ENCODE data around the gene GYPE.
"Not testable (repeated sequence)": the region's sequence is repeated elsewhere in the genome, so short reads cannot be mapped to it uniquely, and the experiment has no call there.

GYPE gene

DNA sequence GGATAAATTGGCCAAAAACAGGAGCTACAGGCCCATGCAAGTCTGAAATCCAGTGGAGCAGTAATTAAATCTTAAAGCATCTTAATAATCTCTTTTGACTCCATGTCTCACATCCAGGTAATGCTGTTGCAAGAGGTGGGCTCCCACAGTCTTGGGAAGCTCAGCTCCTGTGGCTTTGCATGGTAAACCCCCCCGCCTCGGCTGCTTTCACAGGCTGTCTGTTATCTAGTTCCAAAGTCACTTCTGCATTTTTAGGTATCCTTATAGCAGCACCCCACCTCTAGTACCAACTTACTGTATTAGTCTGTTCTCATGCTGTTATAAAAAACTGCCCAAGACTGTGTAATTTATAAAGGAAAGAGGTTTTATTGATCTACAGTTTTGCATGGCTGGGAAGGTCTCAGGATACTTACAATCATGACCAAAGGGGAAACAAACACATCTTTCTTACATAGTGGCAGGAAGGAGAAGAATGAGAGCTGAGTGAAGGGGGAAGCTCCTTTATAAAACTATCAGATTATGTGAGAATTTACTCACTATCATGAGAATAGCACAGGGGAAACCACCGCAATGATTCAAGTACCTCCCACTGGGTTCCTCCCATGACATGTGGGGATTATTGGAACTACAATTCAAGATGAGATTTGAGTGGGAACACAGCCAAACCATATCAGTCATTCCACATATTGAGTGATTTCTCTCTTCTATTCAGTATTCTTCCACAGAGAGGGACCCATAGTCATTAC, 34.7 kb downstream of the GYPE start:
- not testable (repeated sequence) for H3K9ac ChIP-seq (ENCODE audit: low read depth in 1 of 2, low read length in 2 of 2); H3K9me3 ChIP-seq (ENCODE audit: control insufficient read depth in 2 of 2, low read length in 2 of 2); H3K27me3 ChIP-seq (ENCODE audit: control insufficient read depth in 2 of 2, insufficient read depth in 2 of 2, low read length in 2 of 2); H3K4me1 ChIP-seq (ENCODE audit: control insufficient read depth in 2 of 2, insufficient read depth in 2 of 2, low read length in 2 of 2); H3K36me3 ChIP-seq (ENCODE audit: control insufficient read depth in 2 of 2, insufficient read depth in 2 of 2, low read length in 2 of 2); H3K27ac ChIP-seq (ENCODE audit: low read depth in 2 of 2, low read length in 2 of 2); H3K4me3 ChIP-seq (ENCODE audit: low read length in 2 of 2)

DNA sequence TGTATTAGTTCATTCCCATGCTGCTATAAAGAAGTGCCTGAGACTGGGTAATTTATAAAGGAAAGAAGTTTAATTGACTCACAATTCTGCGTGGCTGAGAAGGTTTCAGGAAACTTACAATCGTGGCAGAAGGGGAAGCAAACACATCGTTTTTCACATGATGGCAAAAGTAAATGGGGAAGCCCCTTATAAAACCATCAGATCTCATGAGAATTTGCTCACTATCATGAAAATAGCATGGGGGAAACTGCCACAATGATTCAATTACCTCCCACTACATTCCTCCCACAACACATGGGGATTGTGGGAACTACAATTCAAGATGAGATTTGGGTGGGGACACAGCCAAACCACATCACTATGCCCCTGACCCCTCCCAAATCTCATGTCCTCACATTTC, 35.4 kb downstream of the GYPE start:
- H3K4me1 ChIP-seq (ENCODE audit: control insufficient read depth in 2 of 2, insufficient read depth in 2 of 2, low read length in 2 of 2); H3K4me3 ChIP-seq (ENCODE audit: low read length in 2 of 2); H3K9me3 ChIP-seq (ENCODE audit: control insufficient read depth in 2 of 2, low read length in 2 of 2); H3K36me3 ChIP-seq (ENCODE audit: control insufficient read depth in 2 of 2, insufficient read depth in 2 of 2, low read length in 2 of 2); H3K27ac ChIP-seq (ENCODE audit: low read depth in 2 of 2, low read length in 2 of 2); H3K27me3 ChIP-seq (ENCODE audit: control insufficient read depth in 2 of 2, insufficient read depth in 2 of 2, low read length in 2 of 2); H3K9ac ChIP-seq (ENCODE audit: low read depth in 1 of 2, low read length in 2 of 2): not testable (repeated sequence)

- H3K27me3 ChIP-seq (ENCODE audit: control insufficient read depth in 2 of 2, insufficient read depth in 2 of 2, low read length in 2 of 2); H3K27ac ChIP-seq (ENCODE audit: low read depth in 2 of 2, low read length in 2 of 2); H3K9me3 ChIP-seq (ENCODE audit: control insufficient read depth in 2 of 2, low read length in 2 of 2); H3K36me3 ChIP-seq (ENCODE audit: control insufficient read depth in 2 of 2, insufficient read depth in 2 of 2, low read length in 2 of 2); H3K4me1 ChIP-seq (ENCODE audit: control insufficient read depth in 2 of 2, insufficient read depth in 2 of 2, low read length in 2 of 2); H3K4me3 ChIP-seq (ENCODE audit: low read length in 2 of 2); H3K9ac ChIP-seq (ENCODE audit: low read depth in 1 of 2, low read length in 2 of 2): not testable (repeated sequence)
Observed at GRCh38 chr4:143862716-143863115, 42.6 kb downstream of the GYPE start.

GRCh38 chr4:143858456-143858855, 46.9 kb downstream of the GYPE start:
- Histone ChIP-seq H3K9ac (ENCODE audit: low read depth in 1 of 2, low read length in 2 of 2) (no peak overlapping the region), H3K36me3 (ENCODE audit: control insufficient read depth in 2 of 2, insufficient read depth in 2 of 2, low read length in 2 of 2) (no peaks in the 10 kb centered on the region), H3K9me3 (ENCODE audit: control insufficient read depth in 2 of 2, low read length in 2 of 2) (no peaks in the 10 kb centered on the region), H3K27me3 (ENCODE audit: control insufficient read depth in 2 of 2, insufficient read depth in 2 of 2, low read length in 2 of 2) (no peaks in the 10 kb centered on the region), H3K4me3 (ENCODE audit: low read length in 2 of 2) (no peak overlapping the region), H3K27ac (ENCODE audit: low read depth in 2 of 2, low read length in 2 of 2) (no peak overlapping the region), H3K4me1 (ENCODE audit: control insufficient read depth in 2 of 2, insufficient read depth in 2 of 2, low read length in 2 of 2) (no peaks in the 10 kb centered on the region)

DNA sequence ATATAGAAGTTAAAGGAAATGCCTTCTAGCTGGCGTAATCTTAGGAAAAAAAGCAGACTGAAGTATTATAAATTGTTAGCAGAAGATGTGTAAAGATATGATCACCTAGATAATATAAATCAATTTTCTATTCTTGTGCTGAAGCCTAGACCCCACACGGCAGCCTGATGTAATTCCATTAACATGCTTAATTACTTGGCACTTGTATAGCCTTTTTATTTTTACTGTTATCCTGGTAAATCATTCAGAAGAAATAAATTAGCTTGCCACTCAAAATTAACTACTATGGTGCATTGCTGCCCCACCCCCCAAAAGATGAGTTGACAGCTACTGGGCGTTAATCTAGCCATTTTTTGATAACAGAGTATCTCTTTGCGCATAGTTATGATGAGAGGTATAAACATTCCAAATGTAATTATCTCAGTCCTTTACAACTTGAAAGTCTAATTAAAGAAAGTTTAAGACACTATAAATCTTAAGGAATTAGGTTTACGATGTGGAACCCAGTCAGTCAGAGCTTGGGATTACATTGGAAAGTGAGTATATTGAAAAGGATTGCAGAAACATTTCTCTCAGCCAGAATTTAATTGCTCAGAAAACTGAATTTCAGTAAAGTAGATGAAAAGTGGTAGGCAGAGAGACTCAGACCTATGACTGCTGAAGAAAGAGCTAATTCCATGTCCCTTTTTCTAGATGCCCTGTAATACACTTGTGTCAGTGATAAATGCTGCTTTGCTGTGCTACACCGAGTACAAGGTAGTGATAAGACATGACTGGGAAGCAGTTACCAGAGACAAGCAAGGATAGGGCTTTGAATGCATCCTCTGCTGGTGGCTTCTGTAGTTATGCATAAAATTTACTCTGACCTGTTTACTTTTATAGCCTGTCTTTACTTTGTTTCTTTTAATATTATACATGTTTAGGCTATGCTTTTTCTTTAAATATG, 47.7 kb downstream of the GYPE start:
- not testable (repeated sequence) for H3K4me3 ChIP-seq (ENCODE audit: low read length in 2 of 2); H3K27me3 ChIP-seq (ENCODE audit: control insufficient read depth in 2 of 2, insufficient read depth in 2 of 2, low read length in 2 of 2); H3K9ac ChIP-seq (ENCODE audit: low read depth in 1 of 2, low read length in 2 of 2); H3K9me3 ChIP-seq (ENCODE audit: control insufficient read depth in 2 of 2, low read length in 2 of 2); H3K4me1 ChIP-seq (ENCODE audit: control insufficient read depth in 2 of 2, insufficient read depth in 2 of 2, low read length in 2 of 2); H3K36me3 ChIP-seq (ENCODE audit: control insufficient read depth in 2 of 2, insufficient read depth in 2 of 2, low read length in 2 of 2); H3K27ac ChIP-seq (ENCODE audit: low read depth in 2 of 2, low read length in 2 of 2)

GRCh38 chr4:143856017-143856557, 49.3 kb downstream of the GYPE start:
- not testable (repeated sequence) for H3K27me3 ChIP-seq (ENCODE audit: control insufficient read depth in 2 of 2, insufficient read depth in 2 of 2, low read length in 2 of 2); H3K27ac ChIP-seq (ENCODE audit: low read depth in 2 of 2, low read length in 2 of 2); H3K9me3 ChIP-seq (ENCODE audit: control insufficient read depth in 2 of 2, low read length in 2 of 2); H3K36me3 ChIP-seq (ENCODE audit: control insufficient read depth in 2 of 2, insufficient read depth in 2 of 2, low read length in 2 of 2); H3K4me1 ChIP-seq (ENCODE audit: control insufficient read depth in 2 of 2, insufficient read depth in 2 of 2, low read length in 2 of 2); H3K9ac ChIP-seq (ENCODE audit: low read depth in 1 of 2, low read length in 2 of 2); H3K4me3 ChIP-seq (ENCODE audit: low read length in 2 of 2)

GRCh38 chr4:143854645-143855044, 50.7 kb downstream of the GYPE start:
- H3K27ac ChIP-seq (ENCODE audit: low read depth in 2 of 2, low read length in 2 of 2); H3K9ac ChIP-seq (ENCODE audit: low read depth in 1 of 2, low read length in 2 of 2); H3K4me1 ChIP-seq (ENCODE audit: control insufficient read depth in 2 of 2, insufficient read depth in 2 of 2, low read length in 2 of 2); H3K36me3 ChIP-seq (ENCODE audit: control insufficient read depth in 2 of 2, insufficient read depth in 2 of 2, low read length in 2 of 2); H3K4me3 ChIP-seq (ENCODE audit: low read length in 2 of 2); H3K27me3 ChIP-seq (ENCODE audit: control insufficient read depth in 2 of 2, insufficient read depth in 2 of 2, low read length in 2 of 2); H3K9me3 ChIP-seq (ENCODE audit: control insufficient read depth in 2 of 2, low read length in 2 of 2): not testable (repeated sequence)

DNA sequence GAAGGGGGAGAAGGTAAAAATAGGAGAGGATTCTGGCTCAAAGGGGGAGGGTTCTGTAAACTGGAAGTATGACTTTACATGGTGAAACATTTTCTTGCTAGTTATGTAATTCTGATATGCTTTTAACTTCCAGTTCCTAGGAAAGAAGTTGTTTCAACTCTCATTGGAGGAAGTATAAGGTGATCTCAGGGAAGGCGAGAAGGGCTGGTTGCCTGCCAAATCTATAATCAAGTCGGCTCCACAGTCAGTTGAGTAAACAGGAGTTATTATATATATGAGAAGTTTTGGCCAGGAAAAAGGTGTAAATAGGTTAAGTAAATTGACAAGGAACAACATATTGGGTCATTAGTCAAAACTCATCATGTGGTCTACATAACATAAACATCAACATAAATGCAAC, 56.1 kb downstream of the GYPE start:
- not testable (repeated sequence) for H3K9ac ChIP-seq (ENCODE audit: low read depth in 1 of 2, low read length in 2 of 2); H3K4me1 ChIP-seq (ENCODE audit: control insufficient read depth in 2 of 2, insufficient read depth in 2 of 2, low read length in 2 of 2); H3K27ac ChIP-seq (ENCODE audit: low read depth in 2 of 2, low read length in 2 of 2); H3K36me3 ChIP-seq (ENCODE audit: control insufficient read depth in 2 of 2, insufficient read depth in 2 of 2, low read length in 2 of 2); H3K9me3 ChIP-seq (ENCODE audit: control insufficient read depth in 2 of 2, low read length in 2 of 2); H3K27me3 ChIP-seq (ENCODE audit: control insufficient read depth in 2 of 2, insufficient read depth in 2 of 2, low read length in 2 of 2); H3K4me3 ChIP-seq (ENCODE audit: low read length in 2 of 2)

- not testable (repeated sequence) for H3K27me3 ChIP-seq (ENCODE audit: control insufficient read depth in 2 of 2, insufficient read depth in 2 of 2, low read length in 2 of 2); H3K4me3 ChIP-seq (ENCODE audit: low read length in 2 of 2); H3K9ac ChIP-seq (ENCODE audit: low read depth in 1 of 2, low read length in 2 of 2); H3K4me1 ChIP-seq (ENCODE audit: control insufficient read depth in 2 of 2, insufficient read depth in 2 of 2, low read length in 2 of 2); H3K9me3 ChIP-seq (ENCODE audit: control insufficient read depth in 2 of 2, low read length in 2 of 2); H3K36me3 ChIP-seq (ENCODE audit: control insufficient read depth in 2 of 2, insufficient read depth in 2 of 2, low read length in 2 of 2); H3K27ac ChIP-seq (ENCODE audit: low read depth in 2 of 2, low read length in 2 of 2)
Observed at GRCh38 chr4:143843506-143843832, 61.9 kb downstream of the GYPE start.

DNA sequence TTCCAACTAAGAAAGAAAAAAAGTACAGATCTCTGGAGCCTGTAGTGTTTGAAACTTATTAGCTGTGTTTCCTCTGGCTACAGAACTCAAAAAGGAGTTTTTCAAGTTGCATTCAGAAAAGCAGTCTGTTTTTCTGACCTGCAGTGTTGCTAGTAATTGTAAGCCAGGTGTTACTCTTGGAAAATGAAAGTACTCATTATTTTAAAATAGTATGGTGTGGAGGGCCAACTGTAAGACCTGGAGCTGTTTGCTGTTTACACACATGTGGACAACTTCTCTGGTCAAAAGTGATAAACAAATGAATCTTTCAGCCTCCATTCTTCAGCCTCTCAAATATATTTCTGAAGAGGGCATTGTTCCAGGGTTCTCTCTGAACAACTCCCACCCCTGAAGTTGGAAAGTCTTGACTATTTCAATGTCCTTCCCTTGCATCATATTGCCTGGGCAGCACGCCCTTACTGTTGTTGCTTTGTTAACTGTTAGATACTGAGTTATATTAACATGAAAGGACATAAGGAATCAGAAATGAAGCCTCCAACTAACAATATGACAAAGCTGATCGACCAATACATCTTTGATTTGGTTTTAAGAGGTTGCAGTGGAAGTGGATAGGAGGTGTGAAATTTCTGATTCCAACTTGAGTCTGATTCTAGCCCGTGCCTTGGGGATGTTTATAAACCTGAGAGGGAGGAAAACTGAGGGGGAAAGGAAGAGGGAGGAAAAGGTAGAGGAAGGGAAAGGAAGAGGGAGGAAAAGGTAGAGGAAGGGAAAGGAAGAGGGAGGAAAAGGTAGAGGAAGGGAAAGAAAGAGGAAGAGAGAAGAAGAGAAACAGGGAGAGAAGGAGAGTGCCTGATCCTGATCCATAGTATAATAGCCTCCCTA, 62.5 kb downstream of the GYPE start:
- H3K27me3 ChIP-seq (ENCODE audit: control insufficient read depth in 2 of 2, insufficient read depth in 2 of 2, low read length in 2 of 2); H3K4me1 ChIP-seq (ENCODE audit: control insufficient read depth in 2 of 2, insufficient read depth in 2 of 2, low read length in 2 of 2); H3K27ac ChIP-seq (ENCODE audit: low read depth in 2 of 2, low read length in 2 of 2); H3K9me3 ChIP-seq (ENCODE audit: control insufficient read depth in 2 of 2, low read length in 2 of 2); H3K4me3 ChIP-seq (ENCODE audit: low read length in 2 of 2); H3K9ac ChIP-seq (ENCODE audit: low read depth in 1 of 2, low read length in 2 of 2); H3K36me3 ChIP-seq (ENCODE audit: control insufficient read depth in 2 of 2, insufficient read depth in 2 of 2, low read length in 2 of 2): not testable (repeated sequence)

All from mucosa of rectum (tissue), 2 donors.